GM18517 (cell line): Measurements from ENCODE around the gene TEX54.
A peak's percentile ranks its signal among the peaks of the same experiment; 100 is the strongest.
"Not testable (repeated sequence)": the region's sequence is repeated elsewhere in the genome, so short reads cannot be mapped to it uniquely, and the experiment has no call there.

Source experiments
- ATAC-seq: cut with Tn5 transposase; IDR thresholded peaks from one replicate; pipeline ENCODE4 v1.9.1; 2021; ENCODE audit warnings: mild to moderate bottlenecking, moderate library complexity; ENCODE audit not compliant: unreplicated experiment

The TEX54 gene

DNA sequence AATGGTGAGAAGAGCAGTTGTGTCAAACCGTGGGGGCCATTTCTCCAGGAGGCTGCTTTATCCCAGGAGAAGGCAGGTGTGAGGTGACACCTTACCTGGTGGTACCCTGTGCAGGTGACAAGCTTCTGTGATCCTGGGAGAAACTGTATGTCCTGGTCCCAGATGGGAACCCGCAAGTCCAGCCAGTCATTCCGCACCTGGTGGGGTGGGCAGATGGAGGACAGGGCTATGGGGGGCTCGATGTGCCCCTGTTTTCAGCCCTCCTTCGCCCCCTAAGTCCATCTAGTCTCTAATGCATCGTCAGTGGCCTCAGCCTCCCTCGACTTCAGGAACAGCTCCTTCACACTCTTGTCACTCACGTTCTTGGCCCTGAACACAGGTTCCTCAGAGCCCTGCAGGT, 2.7 kb upstream of the TEX54 start:
- ATAC-seq: no peak

DNA sequence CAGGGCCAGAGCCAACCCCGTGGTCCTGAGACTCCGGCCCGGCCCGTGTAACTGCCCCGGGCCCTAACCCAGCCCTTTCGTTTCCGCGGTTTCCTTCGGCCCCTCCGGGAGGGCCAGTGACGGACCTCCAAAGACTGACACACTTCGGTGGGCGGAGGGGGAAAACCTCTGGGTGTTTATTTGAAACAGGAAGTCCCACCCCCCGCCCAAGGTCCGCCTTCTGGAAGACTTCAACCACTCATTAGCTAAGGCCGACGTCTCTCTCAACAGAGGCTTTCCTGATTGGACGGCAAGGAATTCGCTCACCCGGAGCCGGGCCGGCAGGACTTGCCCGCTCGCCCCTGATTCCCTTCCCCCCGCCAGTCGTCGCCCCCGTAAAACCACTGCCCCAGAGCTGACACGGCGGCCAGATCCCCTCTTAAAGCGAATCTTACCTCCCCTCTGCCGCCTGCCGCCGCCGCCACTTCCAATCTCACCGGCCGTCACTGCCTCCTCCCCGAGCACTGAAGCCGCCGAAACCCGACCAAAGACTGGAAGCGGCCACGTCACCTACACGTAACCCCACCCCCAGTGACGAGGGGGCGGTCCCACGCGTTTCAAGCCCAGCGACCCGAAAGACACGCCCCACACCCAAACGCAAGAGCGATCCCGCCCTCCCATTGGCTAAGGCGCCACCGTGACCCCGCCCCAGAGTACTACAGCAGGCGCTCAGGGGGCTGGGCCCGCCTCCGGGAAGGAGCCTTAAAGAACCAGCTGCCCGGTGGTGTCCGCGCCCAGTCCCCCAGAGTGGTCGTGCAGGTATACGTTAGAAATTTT, 913 bp downstream of the TEX54 start, which contains the start of gene STX5:
Gene STX5, minus strand, starts transcription at position 532 of the 816 bp plus-strand sequence. CDS start 808 bp downstream, outside the sequence.
- peak; percentile 60 for ATAC-seq

DNA sequence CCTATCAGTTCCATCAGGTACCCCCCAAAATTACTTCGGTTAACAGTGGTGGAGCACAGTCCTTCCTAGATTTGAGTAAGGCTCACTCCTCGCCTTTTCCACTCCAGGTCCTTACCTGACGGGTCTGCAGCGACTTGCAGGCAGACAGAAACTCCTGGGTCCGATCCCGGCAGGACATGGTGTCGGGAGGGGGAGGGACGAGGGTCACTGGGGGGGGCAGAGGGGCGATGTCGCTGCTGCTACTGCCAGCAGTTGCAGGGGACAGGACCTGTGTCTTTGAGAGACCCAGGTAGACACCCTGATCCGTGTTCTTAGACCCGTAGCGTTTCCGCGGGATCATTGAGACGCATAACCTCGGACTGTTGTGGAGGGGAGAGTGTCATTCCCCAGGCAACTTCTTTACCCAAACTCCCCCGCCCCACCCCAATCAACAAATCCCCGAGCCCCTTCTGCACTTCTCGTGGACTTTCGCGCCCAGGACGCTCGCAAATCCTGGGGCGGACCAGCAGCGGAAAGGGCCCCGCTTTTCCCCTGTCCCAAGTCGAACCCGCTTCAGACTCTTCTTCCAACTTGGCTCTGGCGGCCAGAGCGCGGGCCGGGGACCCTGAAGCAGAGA, 1.6 kb downstream of the TEX54 start:
- no peak for ATAC-seq

DNA sequence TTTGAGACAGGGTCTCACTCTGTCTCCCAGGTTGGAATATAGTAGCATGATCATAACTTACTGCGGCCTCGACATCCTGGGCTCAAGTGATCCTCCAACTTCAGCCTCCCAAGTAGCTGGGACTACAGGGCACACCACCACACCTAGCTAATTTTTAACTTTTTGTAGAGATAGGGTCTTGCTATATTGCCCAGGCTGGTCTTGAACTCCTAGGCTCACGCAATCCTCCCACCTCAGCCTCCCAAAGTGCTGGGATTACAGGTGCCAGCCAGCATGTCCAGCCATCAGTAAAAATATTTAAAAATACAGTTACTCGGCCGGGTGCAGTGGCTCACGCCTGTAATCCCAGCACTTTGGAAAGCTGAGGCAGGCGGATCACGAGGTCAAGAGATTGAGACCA, 4.5 kb downstream of the TEX54 start:
- not testable (repeated sequence) for ATAC-seq

DNA sequence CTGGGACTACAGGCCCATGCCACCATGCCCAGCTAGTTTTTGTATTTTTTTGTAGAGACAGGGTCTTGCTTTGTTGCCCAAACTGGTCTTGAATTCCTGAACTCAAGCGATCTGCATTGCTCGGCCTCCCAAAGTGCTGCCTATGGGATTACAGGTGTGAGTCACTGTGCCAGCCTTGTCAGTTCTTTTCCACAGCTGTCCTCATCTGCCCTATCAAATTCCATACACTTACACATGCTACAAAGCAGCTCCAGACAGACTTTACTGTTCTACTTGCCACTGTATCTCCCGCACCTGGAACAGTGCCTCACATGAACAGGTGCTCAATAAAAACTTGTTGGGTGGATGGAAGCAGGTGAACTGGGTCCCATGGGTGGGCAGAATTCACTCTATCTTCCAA, 9.0 kb downstream of the TEX54 start:
- no peak for ATAC-seq

DNA sequence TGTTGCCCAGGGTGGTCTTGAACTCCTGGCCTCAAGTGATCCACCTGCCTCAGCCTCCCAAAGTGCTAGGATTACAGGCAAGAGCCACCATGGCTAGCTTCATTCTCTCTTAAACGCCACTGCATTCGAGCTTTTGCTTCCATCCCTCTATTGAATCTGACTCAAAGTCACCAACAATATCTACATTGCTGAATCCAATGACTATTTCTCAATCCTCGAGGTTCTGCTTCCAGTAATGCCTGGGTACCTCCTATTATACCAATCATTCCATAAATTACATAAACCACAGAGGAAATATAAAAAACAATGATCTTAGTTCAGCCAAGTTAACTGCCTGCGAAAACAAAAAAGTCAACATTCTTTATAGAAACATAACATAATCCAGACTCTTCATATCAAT, 15.5 kb downstream of the TEX54 start:
- ATAC-seq: no peak

DNA sequence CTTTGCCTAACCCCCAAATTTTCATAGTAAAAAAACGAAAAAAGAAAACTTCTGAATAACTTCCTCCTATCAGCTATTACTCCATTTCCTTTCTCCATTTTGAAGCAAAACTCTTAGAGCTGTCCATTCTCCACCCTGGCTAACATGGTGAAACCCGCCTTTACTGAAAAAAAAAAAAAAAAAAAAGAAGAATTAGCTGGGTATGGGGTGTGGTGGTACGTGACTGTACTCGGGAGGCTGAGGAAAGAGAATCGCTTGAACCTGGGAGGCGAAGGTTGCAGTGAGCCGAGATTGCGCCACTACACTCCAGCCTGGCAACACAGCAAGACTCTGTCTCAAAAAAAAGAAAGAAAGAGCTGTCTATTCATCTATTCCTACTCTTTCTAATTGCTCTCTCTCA, 16.1 kb downstream of the TEX54 start:
- no peak for ATAC-seq

DNA sequence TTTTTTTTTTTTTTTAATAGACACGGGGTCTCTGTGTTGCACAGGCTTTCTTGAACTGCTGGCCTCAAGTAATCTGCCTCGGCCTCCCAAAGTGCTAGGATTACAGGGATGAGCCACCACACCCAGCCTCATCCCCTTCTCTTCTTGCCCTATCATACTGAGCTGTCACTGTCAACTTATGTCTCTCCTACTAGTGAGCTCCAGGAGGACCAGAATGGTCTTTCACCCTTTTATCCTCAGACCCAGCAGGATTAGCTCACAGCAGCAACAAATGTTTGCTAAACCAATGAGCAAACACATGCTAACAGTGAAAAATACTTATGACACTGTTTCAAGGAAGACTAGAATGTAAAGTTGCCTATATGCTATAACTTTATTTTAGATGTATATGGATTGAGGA, 21.0 kb downstream of the TEX54 start:
- no peak for ATAC-seq

DNA sequence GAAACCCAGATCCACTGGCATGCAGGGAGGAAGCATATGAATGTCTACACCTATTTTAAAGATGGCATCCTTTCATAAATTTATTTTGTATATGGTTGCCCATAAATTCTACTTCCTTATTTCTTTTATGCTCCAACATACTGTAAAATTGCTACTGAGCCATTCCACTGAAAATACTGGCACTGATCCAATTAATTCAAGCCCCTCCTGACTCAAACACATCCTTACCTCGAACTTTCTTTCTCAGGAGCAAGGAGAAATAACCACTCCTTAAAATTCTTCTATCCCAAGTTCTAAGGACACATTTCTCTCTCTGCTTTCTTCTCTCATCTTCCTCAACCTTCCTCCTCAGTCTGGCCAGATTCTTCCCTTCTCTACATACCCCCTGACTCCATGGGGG, 21.9 kb downstream of the TEX54 start:
- ATAC-seq: no peak

DNA sequence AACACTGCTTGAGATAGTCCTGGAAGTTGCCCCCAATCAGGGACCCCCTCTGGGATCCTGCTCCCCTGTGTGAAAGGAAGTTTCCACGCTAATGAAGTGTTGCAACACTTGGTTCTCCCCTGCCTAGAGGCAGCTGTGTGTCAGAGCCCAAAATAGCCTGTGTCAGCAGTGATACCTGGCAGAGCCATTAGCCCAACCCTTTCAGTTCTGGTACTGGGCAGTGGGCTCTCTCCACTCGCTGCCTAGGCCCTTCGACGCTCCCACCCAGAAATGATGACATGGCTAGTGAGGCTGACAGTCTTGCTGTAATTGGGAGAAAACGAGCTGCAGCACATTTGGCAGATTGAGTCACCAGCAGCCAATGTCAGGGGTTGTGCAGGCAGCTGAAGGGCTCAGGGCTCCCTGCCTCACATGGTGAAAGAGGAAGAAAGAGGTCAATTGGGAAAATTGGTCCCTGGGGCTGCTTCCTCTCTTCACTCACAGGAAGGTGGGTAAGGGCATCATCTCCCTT, 26.0 kb downstream of the TEX54 start:
- ATAC-seq: no peak

DNA sequence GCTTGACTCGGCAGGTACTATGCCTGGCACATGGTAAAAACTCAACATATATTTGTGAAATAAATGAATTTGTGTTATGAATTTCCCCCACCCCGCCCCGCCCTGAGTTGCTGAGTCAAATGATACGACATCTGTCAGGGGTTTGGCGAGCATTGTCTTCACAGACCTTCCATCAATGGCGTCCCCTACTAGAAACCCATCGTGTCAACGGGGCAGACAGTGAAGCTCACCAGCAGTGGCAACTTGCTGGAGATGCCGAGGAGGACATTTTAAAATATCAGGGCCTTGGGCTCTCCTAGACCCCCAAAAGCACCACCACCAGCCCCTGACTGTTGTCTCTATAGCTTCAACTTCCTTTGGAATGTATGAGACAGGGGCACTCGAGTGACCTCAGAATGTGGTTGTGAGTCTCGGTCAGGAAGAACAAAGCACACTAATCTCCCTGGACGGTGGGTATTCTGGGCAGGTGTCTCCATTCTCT, 26.6 kb downstream of the TEX54 start:
- no peak for ATAC-seq

DNA sequence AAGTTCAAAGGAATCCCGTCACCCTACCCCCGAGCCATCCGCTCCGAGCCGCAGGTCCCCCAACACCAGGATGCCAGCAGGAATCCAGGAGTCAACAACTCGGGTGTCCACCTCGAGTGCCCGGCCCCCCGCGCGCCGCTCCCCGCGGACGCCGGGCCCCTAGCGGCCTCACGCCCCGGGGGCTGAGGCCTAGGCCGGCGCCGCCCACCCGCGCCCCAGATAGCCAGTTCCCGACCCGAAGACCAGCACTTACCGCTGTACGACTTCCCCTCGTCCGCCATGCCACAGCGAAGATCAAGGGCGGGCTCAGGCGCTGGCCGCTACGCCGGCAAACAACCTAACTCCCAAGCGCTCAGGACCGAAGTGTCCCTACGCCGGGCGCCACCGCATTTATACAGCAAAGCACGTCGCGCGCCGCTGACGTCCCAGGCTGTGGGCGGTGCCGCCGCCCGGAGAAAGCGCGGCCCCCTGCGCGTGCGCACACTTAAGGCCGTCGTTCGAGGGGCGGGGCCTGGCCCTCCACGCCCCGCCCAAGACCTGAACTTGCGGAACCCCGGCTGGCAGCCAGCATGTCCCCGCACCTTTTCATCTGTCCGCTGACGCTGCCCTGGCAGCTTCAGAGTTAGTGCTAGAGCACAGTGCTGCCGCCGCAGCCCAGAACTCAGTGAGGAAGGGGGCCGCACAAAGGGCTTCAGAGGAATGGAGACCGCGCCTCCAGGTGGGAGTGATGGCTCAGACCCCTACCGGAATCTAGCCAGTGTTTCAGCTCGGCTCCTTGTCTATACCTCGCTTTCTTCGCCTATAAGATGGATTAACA, 27.4 kb downstream of the TEX54 start, which contains the start of gene NXF1:
Gene NXF1, minus strand, starts transcription at position 365 of the 817 bp plus-strand sequence. Its CDS starts 84 bp downstream, at position 281.
- ATAC-seq: peak; percentile 81

DNA sequence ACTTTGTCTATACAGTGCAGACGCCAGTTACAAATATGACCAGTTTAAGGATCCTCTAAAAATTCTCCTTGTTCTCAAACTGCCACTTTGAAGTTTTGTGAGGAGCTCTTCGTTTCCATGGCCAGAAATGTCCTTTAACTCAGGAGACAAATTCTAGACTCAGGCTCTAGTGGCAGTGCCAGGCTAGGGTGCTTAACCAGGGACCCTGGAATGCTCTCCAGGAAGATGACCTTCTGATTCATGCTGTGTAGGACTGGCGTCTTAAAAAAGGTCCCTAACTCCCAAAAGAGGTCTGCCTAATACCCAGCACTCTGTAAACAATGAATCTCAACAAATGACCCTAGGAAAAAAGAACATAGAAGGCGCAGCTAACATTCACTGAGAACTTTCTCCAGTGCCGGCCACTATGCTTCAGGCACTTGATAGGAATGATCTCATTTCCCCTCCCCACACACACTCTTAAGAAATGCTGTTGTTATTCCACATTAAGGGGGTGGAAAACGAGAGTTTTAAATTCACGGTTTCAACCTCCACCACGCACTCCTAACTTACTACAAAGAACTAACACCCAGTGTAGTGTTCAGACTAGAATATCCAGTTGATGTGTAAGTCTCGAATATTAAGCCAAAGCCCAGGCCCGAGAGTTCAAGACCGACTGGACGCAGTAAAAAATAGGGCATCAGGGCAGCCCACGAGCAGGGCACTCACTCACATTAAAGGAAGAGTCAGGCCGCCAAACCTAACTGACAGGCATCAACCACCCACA, 28.1 kb downstream of the TEX54 start:
- no peak for ATAC-seq

DNA sequence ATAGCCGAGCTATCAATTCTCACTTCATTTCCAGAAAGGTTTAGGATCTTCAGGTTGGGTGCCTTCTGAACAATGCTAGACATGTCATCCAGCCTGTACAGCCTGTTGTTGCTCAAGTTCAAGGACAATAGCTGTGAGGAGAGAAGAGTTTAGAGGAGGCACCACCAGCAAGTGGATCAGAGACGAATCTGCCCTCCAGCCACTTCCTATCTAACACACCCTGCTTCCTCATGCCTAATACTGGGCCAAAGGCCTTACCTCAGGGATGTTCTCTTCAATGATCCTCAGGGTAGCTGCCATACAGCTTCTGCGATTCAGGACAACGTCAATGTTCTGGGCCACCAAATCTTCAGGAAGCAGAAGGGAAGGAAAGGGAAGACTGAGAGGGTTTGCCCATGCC, 31.6 kb downstream of the TEX54 start:
- no peak for ATAC-seq

DNA sequence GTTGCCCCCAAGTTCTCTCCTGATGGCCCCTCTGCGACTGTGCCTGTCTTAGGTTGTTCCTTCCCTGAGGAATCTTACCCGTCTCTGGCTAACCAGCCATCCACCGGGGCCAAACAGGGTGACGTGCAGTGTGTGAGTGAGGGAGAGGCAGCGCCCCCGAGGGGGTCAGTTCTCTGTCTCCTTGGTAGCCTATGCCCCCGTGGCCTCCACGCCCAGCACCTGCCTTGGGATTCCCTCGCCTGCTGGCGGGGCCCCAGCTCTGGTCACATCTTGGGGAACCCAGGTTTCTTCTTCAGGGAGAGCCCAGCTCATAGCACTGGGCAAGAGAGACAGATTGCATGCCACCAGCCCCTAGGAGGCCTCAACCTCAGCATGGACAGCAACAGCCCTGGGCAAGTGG, 33.2 kb downstream of the TEX54 start:
- no peak for ATAC-seq

DNA sequence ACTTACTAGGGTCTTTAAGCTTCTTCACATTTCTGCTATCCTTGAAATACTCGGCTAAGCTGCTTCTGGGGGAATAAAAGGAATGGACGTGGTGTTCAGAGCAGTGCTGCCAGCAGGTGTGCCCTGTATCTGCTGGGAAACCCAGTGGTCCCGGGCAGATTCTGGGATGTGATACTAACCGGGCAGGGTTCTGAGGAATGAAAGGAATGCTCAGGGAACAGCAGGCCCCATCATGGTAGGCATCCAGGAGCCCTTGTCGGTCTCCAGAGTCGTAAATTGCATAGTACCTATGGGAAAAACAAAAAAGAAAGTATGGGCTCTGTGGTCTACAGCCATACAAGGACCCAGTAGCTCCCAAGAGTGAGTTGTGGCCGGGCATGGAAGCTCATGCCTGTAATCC, 36.4 kb downstream of the TEX54 start:
- ATAC-seq: no peak

DNA sequence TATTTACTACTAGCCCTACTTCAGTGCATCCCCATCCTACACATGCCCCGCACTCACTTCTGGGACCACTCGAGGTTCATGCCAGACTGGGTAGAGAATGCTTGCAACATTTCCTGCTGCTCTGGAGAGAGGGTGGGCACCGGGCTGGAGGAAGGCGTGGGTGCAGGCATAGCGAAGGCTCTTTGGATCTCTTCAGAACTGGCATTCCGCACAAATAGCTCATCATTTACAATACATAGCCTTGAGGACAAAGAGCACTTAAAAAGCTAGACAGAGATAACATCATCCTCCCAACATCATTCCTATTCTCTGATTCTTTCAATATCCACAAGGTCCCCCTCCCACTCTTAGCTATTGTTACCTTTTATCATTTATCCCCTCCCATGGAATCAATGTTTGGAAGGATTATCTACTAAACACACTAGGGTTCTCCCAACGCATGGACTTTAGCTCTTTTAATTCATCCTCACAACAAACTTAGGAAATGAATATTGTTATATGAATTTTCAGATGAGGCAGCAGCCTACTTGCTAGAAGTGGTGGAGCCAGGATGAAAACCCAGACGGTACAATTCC, 38.4 kb downstream of the TEX54 start:
- no peak for ATAC-seq

DNA sequence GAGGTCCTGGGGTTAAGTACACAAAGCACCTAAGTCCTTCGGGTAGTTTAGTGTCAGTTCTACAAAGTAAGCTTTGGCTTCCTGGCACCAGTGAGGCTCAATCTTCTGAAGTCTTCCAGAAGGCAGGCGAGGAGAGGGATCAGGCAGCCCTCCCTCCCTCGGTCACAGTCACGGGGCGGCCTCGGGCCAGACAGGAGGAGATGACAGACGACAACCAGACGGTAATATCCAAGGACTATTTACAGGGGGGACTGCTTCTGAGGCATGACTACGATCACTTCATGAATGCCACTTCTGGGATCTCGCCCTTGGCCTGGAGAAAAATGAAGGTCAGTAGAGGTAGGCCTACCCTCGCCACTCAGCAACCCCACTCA, 40.5 kb downstream of the TEX54 start:
- ATAC-seq: no peak

DNA sequence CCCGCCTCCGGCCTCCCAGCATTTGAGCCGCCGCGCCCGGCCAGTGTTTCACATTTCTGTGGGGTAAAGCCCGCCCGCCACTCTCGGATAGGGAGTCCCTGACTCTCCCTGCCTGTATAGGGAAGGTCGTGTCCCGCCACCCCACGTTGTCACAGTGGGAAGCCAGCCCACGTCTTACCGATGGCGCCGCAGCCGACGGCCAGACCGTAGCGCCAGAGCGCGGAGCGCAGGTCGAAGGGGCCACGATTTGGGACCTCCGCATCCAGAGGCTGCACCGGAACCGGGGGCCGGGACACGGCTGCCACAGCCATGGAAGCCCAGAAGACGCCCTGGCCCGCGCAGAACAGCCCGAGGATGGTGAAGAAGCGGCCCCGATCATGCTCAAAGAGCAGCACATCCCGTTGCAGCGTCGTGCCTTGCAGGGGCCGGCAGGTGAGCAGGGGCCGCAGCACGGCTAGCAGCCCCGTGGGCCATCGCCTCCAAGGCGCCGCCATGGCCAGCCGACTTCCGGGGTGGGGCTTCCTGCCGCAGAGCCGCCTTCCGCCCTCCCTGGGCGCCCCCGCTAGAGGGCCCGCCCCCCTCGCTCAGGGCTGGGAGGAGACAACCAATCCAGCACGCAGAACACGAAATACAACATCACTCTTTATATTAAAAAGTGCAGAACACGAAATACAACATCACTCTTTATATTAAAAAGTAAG, 41.0 kb downstream of the TEX54 start, which contains the start of gene TMEM223:
Gene TMEM223, minus strand, starts transcription at position 506 of the 701 bp plus-strand sequence. Its CDS starts 12 bp downstream, at position 494.
- ATAC-seq: no peak
